CD4-positive, alpha-beta T cell treated with Interleukin-4 for 4 hours (primary cell): ENCODE results near the gene TMEM63C.

Experiments
- DNase-seq: peaks from one replicate; pipeline ENCODE4 v3.0.0-alpha.2; 2020

Gene TMEM63C, protein sequence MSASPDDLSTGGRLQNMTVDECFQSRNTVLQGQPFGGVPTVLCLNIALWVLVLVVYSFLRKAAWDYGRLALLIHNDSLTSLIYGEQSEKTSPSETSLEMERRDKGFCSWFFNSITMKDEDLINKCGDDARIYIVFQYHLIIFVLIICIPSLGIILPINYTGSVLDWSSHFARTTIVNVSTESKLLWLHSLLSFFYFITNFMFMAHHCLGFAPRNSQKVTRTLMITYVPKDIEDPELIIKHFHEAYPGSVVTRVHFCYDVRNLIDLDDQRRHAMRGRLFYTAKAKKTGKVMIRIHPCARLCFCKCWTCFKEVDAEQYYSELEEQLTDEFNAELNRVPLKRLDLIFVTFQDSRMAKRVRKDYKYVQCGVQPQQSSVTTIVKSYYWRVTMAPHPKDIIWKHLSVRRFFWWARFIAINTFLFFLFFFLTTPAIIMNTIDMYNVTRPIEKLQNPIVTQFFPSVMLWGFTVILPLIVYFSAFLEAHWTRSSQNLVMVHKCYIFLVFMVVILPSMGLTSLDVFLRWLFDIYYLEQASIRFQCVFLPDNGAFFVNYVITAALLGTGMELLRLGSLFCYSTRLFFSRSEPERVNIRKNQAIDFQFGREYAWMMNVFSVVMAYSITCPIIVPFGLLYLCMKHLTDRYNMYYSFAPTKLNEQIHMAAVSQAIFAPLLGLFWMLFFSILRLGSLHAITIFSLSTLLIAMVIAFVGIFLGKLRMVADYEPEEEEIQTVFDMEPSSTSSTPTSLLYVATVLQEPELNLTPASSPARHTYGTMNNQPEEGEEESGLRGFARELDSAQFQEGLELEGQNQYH

DNA sequence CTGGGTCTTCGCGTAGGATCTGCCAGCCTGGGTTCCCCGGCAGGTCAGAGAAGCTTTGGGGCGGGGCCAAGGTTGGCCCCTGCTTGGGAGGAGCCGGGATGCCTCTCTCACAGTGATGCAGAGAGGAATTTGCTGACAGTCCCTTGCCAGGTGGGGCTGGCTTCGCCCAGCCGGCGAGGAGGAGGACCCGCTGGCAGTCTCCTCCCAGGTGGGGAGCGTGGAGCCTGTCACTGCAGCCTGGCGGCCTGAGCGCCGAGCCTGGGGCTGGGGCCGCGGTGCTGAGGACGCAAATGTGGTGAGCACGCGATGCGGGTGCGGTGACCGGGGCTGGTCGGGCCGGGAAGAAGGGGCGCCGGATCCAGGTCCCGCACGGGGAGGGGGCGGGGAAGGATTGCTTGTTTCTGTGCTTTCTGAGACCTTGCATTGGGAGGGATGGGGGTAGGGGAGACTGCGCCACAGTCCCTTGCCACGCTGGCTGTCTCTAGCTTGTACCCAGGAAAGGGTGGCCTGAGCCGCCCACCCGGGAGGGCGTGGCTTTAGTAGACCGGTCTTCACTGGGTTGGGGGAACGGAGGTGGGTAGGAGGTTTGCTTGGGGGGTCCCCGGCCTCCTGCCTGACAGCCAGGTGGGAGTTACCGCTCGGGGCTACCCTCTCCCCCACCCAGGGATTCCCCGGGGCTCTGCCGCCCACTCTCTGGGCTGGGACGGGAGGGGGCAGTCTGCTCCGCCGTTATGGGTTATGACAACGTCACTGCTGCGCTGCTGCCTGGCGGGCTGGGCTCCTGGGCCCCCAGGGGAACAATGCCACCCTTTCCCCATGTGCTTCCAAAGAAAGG lies at the start of gene TMEM63C:
TMEM63C (plus strand) TSS at position 196 of the 835 bp plus-strand sequence. CDS start 37,016 bp downstream, outside the sequence.
- peak; percentile 55 for DNase-seq

GRCh38 chr14:77131871-77132486 lies 49.6 kb upstream of the TMEM63C start:
- DNase-seq = no peak

GRCh38 chr14:77133720-77134338 lies 47.8 kb upstream of the TMEM63C start:
- peak; percentile 34 for DNase-seq

GRCh38 chr14:77139022-77139421 lies 42.6 kb upstream of the TMEM63C start:
- no peak for DNase-seq

DNA sequence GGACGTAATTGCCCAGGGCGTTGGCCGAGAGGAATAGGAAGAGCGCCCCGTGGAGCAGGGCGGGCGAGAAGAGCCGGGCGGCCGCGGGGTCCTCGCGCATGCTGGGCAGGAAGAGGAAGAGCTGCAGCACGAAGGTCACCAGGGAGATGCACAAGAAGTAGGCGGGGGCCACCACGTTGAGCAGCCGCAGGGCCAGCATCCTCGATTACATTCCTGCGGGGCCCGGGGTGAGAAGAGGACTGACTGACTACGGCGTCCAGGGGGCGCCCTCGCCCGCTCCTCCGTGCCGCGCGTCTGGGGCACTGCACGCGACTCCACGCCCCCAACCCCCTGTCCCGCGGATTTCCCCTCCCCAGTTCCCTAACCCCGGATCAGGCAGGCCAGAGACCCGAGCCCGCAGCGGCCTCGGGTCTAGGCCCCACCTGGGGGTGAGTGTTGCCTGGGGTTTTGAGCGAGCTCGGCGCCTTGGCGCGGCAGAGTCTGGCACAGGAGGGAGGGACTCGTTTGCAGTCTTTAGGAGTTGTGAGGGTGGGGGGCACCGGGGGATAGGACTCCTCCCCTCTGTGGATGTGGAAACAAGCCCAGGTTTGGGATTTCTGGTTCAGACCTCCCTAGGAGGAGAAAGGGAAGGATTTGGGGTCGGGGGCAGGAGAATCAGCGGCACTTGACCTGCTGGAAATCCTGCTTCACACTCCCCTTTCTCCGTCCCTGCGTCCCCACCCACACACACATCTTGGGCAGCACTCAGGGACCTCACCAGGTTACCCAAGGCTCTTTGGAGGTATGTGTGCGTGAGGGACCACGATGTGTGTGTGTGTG lies 41.8 kb upstream of the TMEM63C start:
- DNase-seq = no peak

GRCh38 chr14:77140359-77141213 lies 41.0 kb upstream of the TMEM63C start:
- DNase-seq = no peak

DNA sequence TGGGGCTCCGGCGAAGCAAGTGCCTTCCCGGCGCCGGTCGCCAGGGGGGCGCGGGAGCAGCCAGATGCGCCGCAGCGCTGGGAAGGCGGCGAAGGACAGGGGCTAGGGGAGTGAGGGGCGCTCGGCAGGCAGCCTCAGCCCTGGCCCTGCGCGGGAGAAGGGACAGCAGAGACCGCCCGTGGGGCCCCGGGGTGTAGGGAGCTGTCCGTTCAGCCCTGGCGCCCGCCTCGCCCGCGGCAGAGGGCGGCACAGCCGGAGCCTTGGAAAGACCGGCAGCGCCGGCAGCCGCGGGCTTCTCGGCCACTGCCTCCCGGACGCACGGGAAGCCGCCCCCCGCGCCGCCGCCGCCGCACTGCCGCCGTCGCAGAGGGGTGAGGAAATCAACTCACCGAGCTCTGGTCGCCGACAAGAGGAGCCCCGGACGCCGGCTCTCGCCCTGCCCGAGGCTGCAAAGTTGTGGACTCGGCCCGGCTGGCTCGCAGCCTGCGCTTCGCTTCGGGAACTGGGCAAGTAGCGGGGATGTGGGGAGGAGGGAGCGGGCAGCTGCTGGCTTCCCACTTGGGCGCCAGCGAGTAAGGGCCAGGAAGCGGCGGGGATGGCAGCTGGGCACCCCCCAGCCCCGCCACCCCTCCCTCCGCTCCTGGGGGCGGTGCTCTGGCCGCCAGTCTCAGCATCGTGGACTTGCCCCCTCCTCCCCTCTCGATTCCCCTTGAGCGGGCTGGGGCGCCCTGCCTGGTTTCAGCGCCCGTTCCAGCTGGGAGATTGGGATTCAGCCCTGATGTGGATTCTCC lies 40.2 kb upstream of the TMEM63C start, which contains the start of gene ZDHHC22:
ZDHHC22 (minus strand) TSS at position 578 of the 791 bp plus-strand sequence. CDS start 2,053 bp downstream, outside the sequence.
- no peak for DNase-seq

DNA sequence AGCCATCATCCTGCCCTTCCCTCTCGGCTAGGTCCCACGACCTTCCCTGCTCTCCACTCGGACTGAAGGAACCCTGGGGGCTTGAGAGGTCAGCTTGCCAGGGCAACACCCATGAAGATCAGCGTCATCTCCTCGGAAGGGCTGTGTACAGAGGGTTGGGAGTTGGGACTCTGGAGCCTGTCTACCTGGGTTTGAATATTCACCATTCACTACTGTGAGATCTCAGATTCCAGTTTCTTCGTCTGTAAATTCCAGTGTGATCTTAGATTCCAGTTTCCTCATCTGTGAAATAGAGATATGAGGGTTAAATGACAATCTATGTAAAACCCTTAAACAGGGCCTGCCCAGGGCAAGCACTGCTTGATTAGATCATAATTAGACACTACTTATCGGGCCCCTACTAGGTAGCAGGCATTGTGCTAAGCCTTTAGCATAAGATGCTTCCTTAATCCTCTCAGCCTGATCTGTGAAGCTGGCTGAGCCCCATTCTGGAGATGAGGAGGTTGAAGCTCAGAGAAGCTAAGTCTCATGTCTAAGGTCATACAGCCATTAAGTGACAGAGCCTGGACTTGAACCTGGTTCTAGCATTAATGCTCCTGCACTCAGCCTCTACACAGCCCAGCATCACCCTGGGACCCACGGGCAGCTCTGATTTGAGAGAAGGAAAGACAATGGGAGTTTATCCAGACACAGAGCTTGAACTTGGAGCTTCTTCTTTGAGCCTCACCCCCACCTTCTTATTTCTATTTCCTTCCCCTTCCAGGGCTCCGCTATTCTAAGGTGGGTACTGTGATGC lies 39.4 kb upstream of the TMEM63C start:
- no peak for DNase-seq

GRCh38 chr14:77143071-77143470 lies 38.5 kb upstream of the TMEM63C start:
- DNase-seq = no peak

GRCh38 chr14:77144412-77145115 lies 37.0 kb upstream of the TMEM63C start:
- DNase-seq = no peak

GRCh38 chr14:77145975-77146740 lies 35.4 kb upstream of the TMEM63C start:
- DNase-seq = no peak

- DNase-seq = no peak
Measured at GRCh38 chr14:77148510-77149231, 32.9 kb upstream of the TMEM63C start.

DNA sequence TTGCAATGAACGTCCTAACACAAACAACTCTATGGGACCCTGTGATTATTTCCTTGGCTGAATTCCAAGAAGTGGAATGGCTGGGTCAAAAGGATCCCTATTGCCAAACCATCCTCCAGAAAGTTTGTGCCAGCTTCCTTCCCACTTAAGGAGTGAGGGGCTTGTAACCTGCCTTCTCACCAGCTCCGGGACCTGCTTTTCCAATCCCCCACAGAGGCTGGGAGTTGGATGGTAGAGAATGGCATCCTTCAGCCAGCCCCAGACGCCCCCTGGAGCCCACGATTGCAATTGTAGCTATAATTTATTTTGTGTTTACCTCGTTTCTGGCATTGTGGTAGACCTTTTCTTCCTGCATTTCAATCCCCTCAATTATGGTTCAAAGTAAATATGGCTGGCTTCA lies 30.4 kb upstream of the TMEM63C start:
- DNase-seq = no peak

DNA sequence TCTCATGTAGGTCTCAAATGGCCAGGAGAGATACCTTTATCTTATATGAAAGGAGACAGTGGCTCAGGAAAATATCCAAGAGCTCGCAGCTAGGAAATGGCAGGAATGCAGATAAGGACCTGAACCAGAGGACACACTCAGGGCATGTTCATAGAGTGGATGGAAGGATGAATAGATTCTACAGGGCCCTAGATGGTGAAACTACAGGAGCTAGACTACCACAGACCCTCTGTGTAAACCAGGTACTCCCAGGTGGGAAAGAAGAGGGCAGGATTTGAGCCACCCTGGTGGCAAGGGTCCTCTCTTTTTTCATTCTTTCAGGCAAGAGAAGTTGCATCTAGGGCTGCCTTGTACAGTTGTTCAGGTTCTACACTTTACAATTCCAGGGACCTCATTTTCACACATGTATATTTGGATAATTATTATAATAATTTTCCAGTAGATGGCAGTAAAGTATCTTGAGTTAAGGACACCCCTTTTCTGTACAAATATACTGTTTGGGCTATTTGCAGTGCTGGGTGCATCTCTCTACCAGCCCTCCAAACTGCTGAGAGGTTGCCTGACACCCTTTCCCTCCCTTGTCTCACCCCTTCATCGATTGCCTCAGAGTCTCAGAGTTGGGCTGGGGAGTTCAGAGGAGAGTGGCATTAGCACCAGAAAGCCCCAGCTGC lies 29.5 kb upstream of the TMEM63C start:
- peak; percentile 8 for DNase-seq

GRCh38 chr14:77153802-77154201 lies 27.8 kb upstream of the TMEM63C start:
- no peak for DNase-seq

GRCh38 chr14:77154421-77154820 lies 27.2 kb upstream of the TMEM63C start:
- DNase-seq = no peak
